ENCODE results near the gene FASTK. TPM values are rescaled to one million over a fixed set of nuclear protein-coding genes. Genes with fewer than 3 reads are reported as not detected.
"Not testable (repeated sequence)": the region's sequence is repeated elsewhere in the genome, so short reads cannot be mapped to it uniquely, and the experiment has no call there.

FASTK gene
- total RNA-seq, 1 experiment from 2014 or later, result 95.4 TPM

GRCh38 chr7:151027728-151028130 lies 52.9 kb downstream of the FASTK start:
- not testable (repeated sequence) for DNase-seq (ENCODE audit: low spot score)

- DNase-seq (ENCODE audit: low spot score), result not testable (repeated sequence)
These were observed 53.6 kb downstream of the FASTK start for GRCh38 chr7:151026771-151027727.

Other genes with a start within 250 kb of the FASTK start
- gene AOC1, start 228.3 kb downstream of the FASTK start, total RNA-seq (2014; rRNA removed; shearing (Covaris generic)), result not detected in 2 replicates
- 1.7 and 3.5 TPM in 2 replicates for gene KCNH2, start 102.5 kb downstream of the FASTK start, total RNA-seq (2014; rRNA removed; shearing (Covaris generic))
- 0.74 and 2.5 TPM in 2 replicates for gene NOS3, start 89.8 kb downstream of the FASTK start, total RNA-seq (2014; rRNA removed; shearing (Covaris generic))
- gene ATG9B, start 56.3 kb downstream of the FASTK start, total RNA-seq (2014; rRNA removed; shearing (Covaris generic)), result not detected in 2 replicates
- 35.6 and 40.2 TPM in 2 replicates for gene ABCB8, start 52.4 kb downstream of the FASTK start, total RNA-seq (2014; rRNA removed; shearing (Covaris generic))
- gene ASIC3, start 32.3 kb downstream of the FASTK start, total RNA-seq (2014; rRNA removed; shearing (Covaris generic)), result 0.31 and 0.53 TPM in 2 replicates
- gene CDK5, start 22.9 kb downstream of the FASTK start, total RNA-seq (2014; rRNA removed; shearing (Covaris generic)), result 57.0 and 58.7 TPM in 2 replicates
- 195 and 238 TPM in 2 replicates for gene SLC4A2, start 21.2 kb downstream of the FASTK start, total RNA-seq (2014; rRNA removed; shearing (Covaris generic))
- gene TMUB1, start 2.7 kb upstream of the FASTK start, total RNA-seq (2014; rRNA removed; shearing (Covaris generic)), result 28.9 and 42.8 TPM in 2 replicates
- gene AGAP3, start 5.7 kb upstream of the FASTK start, total RNA-seq (2014; rRNA removed; shearing (Covaris generic)), result 46.4 and 58.9 TPM in 2 replicates
- 0.41 TPM in 1 of 2 replicates, not detected in the other for gene GBX1, start 86.9 kb upstream of the FASTK start, total RNA-seq (2014; rRNA removed; shearing (Covaris generic))
- gene ASB10, start 106.4 kb upstream of the FASTK start, total RNA-seq (2014; rRNA removed; shearing (Covaris generic)), result not detected in 2 replicates
- gene H2BK1, start 129.7 kb upstream of the FASTK start, total RNA-seq (2014; rRNA removed; shearing (Covaris generic)), result not detected in 2 replicates
- 55.6 and 65.6 TPM in 2 replicates for gene ABCF2, start 146.4 kb upstream of the FASTK start, total RNA-seq (2014; rRNA removed; shearing (Covaris generic))
- 36.5 and 37.8 TPM in 2 replicates for gene CHPF2, start 151.7 kb upstream of the FASTK start, total RNA-seq (2014; rRNA removed; shearing (Covaris generic))
- gene SMARCD3, start 167.9 kb upstream of the FASTK start, total RNA-seq (2014; rRNA removed; shearing (Covaris generic)), result 22.2 and 26.7 TPM in 2 replicates

All from A172 (cell line).